Activated CD8-positive, alpha-beta T cell treated with anti-CD3 and anti-CD28 coated beads for 36 hours (primary cell): Measurements from ENCODE around the gene TAF4. TPM values are rescaled to one million over a fixed set of nuclear protein-coding genes. Genes with fewer than 3 reads are reported as not detected.

Experiments
- ATAC-seq: fragments of 200-7000 bp; cut with Tn5 transposase; one replicate; pipeline ENCODE4 v1.10.0; 2021; ENCODE audit warnings: mild to moderate bottlenecking, moderate library complexity
- CTCF ChIA-PET: fragments of 350-600 bp; sonication (Branson Sonifier 250); formaldehyde crosslinking; loops from one replicate; lab custom pipeline; 2021; ENCODE audit warnings: antibody characterized with exemption; lab: Charles Lee
- POLR2A ChIA-PET: fragments of 350-600 bp; sonication (Branson Sonifier 250); formaldehyde crosslinking; loops from one replicate; lab custom pipeline; 2021; ENCODE audit warnings: antibody characterized with exemption; lab: Charles Lee
- DNase-seq: peaks from one replicate; pipeline ENCODE4 v3.0.0-alpha.2; 2020
- H3K27ac Mint-ChIP-seq: one replicate; pipeline ENCODE4 v1.8.0; 2021; ENCODE audit warnings: mild to moderate bottlenecking, mixed read lengths
- H3K27me3 Mint-ChIP-seq: one replicate; pipeline ENCODE4 v1.8.0; 2021; ENCODE audit warnings: mixed read lengths
- H3K36me3 Mint-ChIP-seq: one replicate; pipeline ENCODE4 v1.8.0; 2021; ENCODE audit warnings: low read depth, mixed read lengths
- H3K4me1 Mint-ChIP-seq: one replicate; pipeline ENCODE4 v1.8.0; 2021; ENCODE audit warnings: low read depth, mixed read lengths
- H3K4me3 Mint-ChIP-seq: one replicate; pipeline ENCODE4 v1.8.0; 2021; ENCODE audit warnings: mild to moderate bottlenecking, moderate library complexity, mixed read lengths
- H3K9me3 Mint-ChIP-seq: one replicate; pipeline ENCODE4 v1.8.0; 2021; ENCODE audit warnings: mixed read lengths
- CTCF ChIP-seq: fragments of 200-600 bp; IDR thresholded peaks from one replicate; pipeline ENCODE4 v1.8.0; 2022; ENCODE audit warnings: antibody characterized with exemption, mild to moderate bottlenecking
- intact Hi-C: fragments of 100-400 bp; cut with micrococcal nuclease; formaldehyde crosslinking; loops from one replicate; pipeline ENCODE4 v1.10.0; 2022
- total RNA-seq, 2 experiments: library from RNA; stranded (reverse); gene quantifications; one replicate each; pipeline ENCODE4 v1.2.3, GENCODE V29; 2021

TAF4 gene
- total RNA-seq, 2 experiments from 2014 or later, result 14.1 to 15.9 TPM

GRCh38 chr20:62101078-62101477 lies 35.4 kb upstream of the TAF4 start:
- Mint-ChIP-seq H3K36me3 (peaks cover 3% of the 10 kb centered on the region), H3K4me3 (no peak overlapping the region), H3K27me3 (no peaks in the 10 kb centered on the region), H3K9me3 (peaks cover 20% of the 10 kb centered on the region), H3K4me1 (no peaks in the 10 kb centered on the region), H3K27ac (no peak overlapping the region)
- intact Hi-C loops, result no loop called here
- DNase-seq (no peak), ATAC-seq (no peak)
- ChIA-PET CTCF (no interaction called here), POLR2A (interaction anchor here (1.4 kb wide), 1 partner anchor 21 kb away, joined by 4 read pairs; no protein-coding TSS in a partner anchor)
- TF ChIP-seq CTCF, result no peak

- intact Hi-C loops, result no loop called here
- Mint-ChIP-seq H3K27me3 (no peaks in the 10 kb centered on the region), H3K4me3 (no peak overlapping the region), H3K4me1 (no peaks in the 10 kb centered on the region), H3K9me3 (peaks cover 14% of the 10 kb centered on the region), H3K36me3 (peaks cover 1% of the 10 kb centered on the region), H3K27ac (no peak overlapping the region)
- no peak for TF ChIP-seq CTCF
- ChIA-PET POLR2A (interaction anchor here (1.2 kb wide), 1 partner anchor 32 kb away, joined by 3 read pairs; no protein-coding TSS in a partner anchor), CTCF (interaction anchor here (1.3 kb wide), 1 partner anchor 21 kb away, joined by 3 read pairs; no protein-coding TSS in a partner anchor)
- ATAC-seq (no peak), DNase-seq (no peak)
Observed at GRCh38 chr20:62097881-62098407, 32.3 kb upstream of the TAF4 start.

DNA sequence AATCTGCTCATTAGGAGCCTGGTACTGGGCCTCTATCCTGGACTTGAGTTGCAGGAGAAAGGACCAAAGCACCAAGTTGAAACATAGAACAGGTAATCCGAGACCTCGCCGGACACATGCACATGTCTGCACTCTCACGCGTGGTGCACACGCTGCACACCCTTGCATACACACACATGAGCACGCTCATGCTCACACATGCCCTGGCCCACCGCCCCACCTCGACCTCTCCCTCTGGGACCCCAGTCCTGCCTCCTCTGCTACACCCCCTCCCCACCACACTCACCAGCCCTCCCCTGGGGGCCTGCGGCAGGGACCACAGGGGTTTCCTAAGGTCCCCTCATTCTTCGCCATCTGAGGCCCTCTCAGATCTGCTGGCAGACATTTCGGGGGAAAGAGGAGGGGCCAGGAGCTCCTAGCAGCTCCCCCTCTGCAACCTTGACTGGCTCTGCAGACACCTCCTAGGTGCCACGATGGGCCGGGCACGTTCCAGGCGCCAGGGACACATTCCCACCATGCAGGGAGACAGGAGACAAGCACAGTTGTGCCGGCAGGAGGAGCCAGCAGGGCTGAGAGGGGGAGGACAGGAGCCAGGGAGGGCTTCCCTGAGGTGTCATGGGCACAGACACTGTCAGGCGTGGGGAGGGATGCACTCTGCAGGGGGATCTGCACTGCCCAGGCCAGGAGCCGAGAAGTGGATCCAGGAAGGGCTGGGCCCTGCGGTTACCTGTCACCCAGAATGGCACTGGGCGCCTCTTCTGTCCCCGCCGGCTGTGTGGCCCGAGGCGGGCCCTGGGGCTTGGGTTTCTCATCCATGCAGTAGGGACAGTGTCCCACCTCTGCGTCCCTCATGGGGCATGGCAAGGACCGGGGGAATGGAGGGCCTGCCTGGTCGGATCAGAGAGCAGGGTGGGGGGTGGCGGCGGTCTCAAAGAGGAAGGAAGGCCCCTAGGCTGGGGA lies 31.0 kb upstream of the TAF4 start:
- H3K9me3 Mint-ChIP-seq, result peaks cover 11% of the 10 kb centered on the region
- H3K27ac Mint-ChIP-seq, result no peak overlapping the region
- peaks cover 3% of the 10 kb centered on the region for H3K36me3 Mint-ChIP-seq
- H3K4me3 Mint-ChIP-seq, result no peak overlapping the region
- DNase-seq, result no peak
- H3K4me1 Mint-ChIP-seq, result no peaks in the 10 kb centered on the region
- ATAC-seq, result no peak
- ChIA-PET CTCF (no interaction called here), POLR2A (no interaction called here)
- intact Hi-C loops, result no loop called here
- no peak for TF ChIP-seq CTCF
- no peaks in the 10 kb centered on the region for H3K27me3 Mint-ChIP-seq

GRCh38 chr20:62089393-62089792 lies 23.7 kb upstream of the TAF4 start:
- Mint-ChIP-seq H3K9me3 (peaks cover 3% of the 10 kb centered on the region), H3K4me1 (no peaks in the 10 kb centered on the region), H3K4me3 (no peak overlapping the region), H3K27ac (no peak overlapping the region), H3K27me3 (peaks cover 2% of the 10 kb centered on the region), H3K36me3 (peaks cover 2% of the 10 kb centered on the region)
- intact Hi-C loops, result no loop called here
- DNase-seq (no peak), ATAC-seq (no peak)
- ChIA-PET CTCF (interaction anchor here (1.6 kb wide), 1 partner anchor 12 kb away, joined by 4 read pairs; no protein-coding TSS in a partner anchor), POLR2A (no interaction called here)
- TF ChIP-seq CTCF, result no peak
